Astrocyte (in vitro differentiated cells and primary cell): ENCODE data around the gene TMX4.

Source experiments
- CTCF ChIP-seq: IDR thresholded peaks from 2 replicates; pipeline ENCODE4 v1.5.1; 2011; ENCODE audit warnings: low read depth, mild to moderate bottlenecking, inconsistent platforms, low read length, moderate library complexity; ENCODE audit not compliant: insufficient read depth
- EZH2 ChIP-seq: IDR thresholded peaks from 2 replicates; pipeline ENCODE4 v1.6.1; 2012; ENCODE audit warnings: mild to moderate bottlenecking, low read length, inconsistent platforms; ENCODE audit not compliant: insufficient read depth

- TF ChIP-seq CTCF (no peak), EZH2 (no peak)
These were observed 24.8 kb downstream of the TMX4 start for GRCh38 chr20:7994809-7995208.
